ENCODE results near the gene CYTH1. TPM values are rescaled to one million over a fixed set of nuclear protein-coding genes. Genes with fewer than 3 reads are reported as not detected.

CYTH1 gene
- total RNA-seq, 1 experiment from 2014 or later: 29.6 TPM

DNA sequence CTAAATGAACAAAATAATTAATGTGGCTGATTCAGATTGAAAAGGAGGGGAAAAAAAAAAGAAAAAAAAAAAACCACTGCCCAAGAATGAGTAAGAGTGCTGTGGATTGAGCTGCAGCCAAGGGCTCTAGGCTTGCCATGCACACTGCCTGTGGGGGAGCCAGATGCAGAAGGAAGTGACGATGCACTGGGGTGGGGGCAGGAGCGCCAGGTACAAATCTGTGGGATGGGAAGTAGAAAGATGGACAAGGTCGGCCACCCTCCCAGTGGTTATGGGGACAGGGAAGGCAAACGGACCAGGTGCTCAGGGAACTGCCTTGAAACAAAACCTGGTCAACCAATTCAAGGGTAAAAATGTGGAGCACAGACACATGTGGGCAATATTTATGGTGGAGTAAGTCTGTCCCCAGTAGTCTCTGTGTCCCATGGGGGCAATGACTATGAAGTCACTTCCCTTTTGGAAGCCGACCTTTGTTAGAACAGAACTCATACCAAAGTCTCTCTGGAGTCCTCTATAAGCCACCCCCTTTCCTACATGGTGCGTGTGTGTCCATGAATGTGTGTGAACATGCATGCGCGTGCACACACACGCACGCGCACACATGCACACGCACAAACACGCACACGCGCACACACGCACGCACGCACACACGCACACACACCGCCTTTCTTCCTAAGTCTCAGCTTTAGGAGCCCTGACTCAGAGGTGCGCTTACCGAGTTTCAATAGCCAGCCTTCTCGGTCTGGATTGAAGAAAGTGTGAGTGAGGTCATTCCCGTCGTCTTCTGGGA, 84.3 kb downstream of the CYTH1 start:
- H3K4me1 ChIP-seq: no peaks in the 10 kb centered on the region
- H3K27me3 ChIP-seq (replicated peaks; ENCODE audit: control insufficient read depth, insufficient read depth, low read length): no peaks in the 10 kb centered on the region
- BruUV-seq (replicated peaks): no TSS peak
- intact Hi-C loops (cut with micrococcal nuclease; ENCODE audit: unreplicated experiment): no loop called here
- H3K36me3 ChIP-seq (ENCODE audit: control insufficient read depth, insufficient read depth, low read length): peaks cover 1% of the 10 kb centered on the region; the same call in 1 of the 2 replicates
- H3K4me3 ChIP-seq (ENCODE audit: low read depth, low read length): no peak overlapping the region
- no peaks in the 10 kb centered on the region for H3K9me3 ChIP-seq
- Mint-ChIP-seq H3K9me3 (ENCODE audit: unreplicated experiment) (no peaks in the 10 kb centered on the region), H3K36me3 (ENCODE audit: insufficient read depth, unreplicated experiment) (peaks cover 20% of the 10 kb centered on the region), H3K27ac (ENCODE audit: unreplicated experiment) (no peak overlapping the region), H3K4me3 (ENCODE audit: unreplicated experiment) (no peak overlapping the region), H3K27me3 (ENCODE audit: insufficient read depth, unreplicated experiment) (no peaks in the 10 kb centered on the region), H3K4me1 (ENCODE audit: low read depth, unreplicated experiment) (no peaks in the 10 kb centered on the region)
- TF ChIP-seq CTCF (IDR thresholded peaks at IDR 0.05; ENCODE audit: insufficient read depth in 1 of 2, low read depth in 1 of 2, low read length in 1 of 2, severe bottlenecking in 1 of 2, unreplicated experiment in 1 of 2): no peak
- no peak for DNase-seq
- CTCF ChIA-PET: interaction anchor here (0.5 kb wide), 1 partner anchor 110 kb away, joined by 3 read pairs; no protein-coding TSS in a partner anchor
- POLR2A ChIA-PET: interaction anchor here (0.5 kb wide), 1 partner anchor 740 kb away, joined by 6 read pairs; no protein-coding TSS in a partner anchor

GRCh38 chr17:78697122-78697521, 85.0 kb downstream of the CYTH1 start:
- Histone ChIP-seq H3K9me3 (no peaks in the 10 kb centered on the region), H3K4me3 (ENCODE audit: low read depth, low read length) (no peak overlapping the region), H3K27me3 (replicated peaks; ENCODE audit: control insufficient read depth, insufficient read depth, low read length) (no peaks in the 10 kb centered on the region), H3K36me3 (ENCODE audit: control insufficient read depth, insufficient read depth, low read length) (peaks cover 1% of the 10 kb centered on the region; the same call in 1 of the 2 replicates), H3K4me1 (no peaks in the 10 kb centered on the region)
- Mint-ChIP-seq H3K4me1 (ENCODE audit: low read depth, unreplicated experiment) (no peaks in the 10 kb centered on the region), H3K27ac (ENCODE audit: unreplicated experiment) (no peak overlapping the region), H3K27me3 (ENCODE audit: insufficient read depth, unreplicated experiment) (no peaks in the 10 kb centered on the region), H3K4me3 (ENCODE audit: unreplicated experiment) (no peak overlapping the region), H3K9me3 (ENCODE audit: unreplicated experiment) (no peaks in the 10 kb centered on the region), H3K36me3 (ENCODE audit: insufficient read depth, unreplicated experiment) (peaks cover 15% of the 10 kb centered on the region)
- no peak for TF ChIP-seq CTCF (IDR thresholded peaks at IDR 0.05; ENCODE audit: insufficient read depth in 1 of 2, low read depth in 1 of 2, low read length in 1 of 2, severe bottlenecking in 1 of 2, unreplicated experiment in 1 of 2)
- ChIA-PET POLR2A (no interaction called here), CTCF (interaction anchor here (0.6 kb wide), 1 partner anchor 103 kb away, joined by 3 read pairs; no protein-coding TSS in a partner anchor)
- intact Hi-C loops (cut with micrococcal nuclease; ENCODE audit: unreplicated experiment): no loop called here
- DNase-seq: no peak
- BruUV-seq (replicated peaks): TSS peak; percentile 26

DNA sequence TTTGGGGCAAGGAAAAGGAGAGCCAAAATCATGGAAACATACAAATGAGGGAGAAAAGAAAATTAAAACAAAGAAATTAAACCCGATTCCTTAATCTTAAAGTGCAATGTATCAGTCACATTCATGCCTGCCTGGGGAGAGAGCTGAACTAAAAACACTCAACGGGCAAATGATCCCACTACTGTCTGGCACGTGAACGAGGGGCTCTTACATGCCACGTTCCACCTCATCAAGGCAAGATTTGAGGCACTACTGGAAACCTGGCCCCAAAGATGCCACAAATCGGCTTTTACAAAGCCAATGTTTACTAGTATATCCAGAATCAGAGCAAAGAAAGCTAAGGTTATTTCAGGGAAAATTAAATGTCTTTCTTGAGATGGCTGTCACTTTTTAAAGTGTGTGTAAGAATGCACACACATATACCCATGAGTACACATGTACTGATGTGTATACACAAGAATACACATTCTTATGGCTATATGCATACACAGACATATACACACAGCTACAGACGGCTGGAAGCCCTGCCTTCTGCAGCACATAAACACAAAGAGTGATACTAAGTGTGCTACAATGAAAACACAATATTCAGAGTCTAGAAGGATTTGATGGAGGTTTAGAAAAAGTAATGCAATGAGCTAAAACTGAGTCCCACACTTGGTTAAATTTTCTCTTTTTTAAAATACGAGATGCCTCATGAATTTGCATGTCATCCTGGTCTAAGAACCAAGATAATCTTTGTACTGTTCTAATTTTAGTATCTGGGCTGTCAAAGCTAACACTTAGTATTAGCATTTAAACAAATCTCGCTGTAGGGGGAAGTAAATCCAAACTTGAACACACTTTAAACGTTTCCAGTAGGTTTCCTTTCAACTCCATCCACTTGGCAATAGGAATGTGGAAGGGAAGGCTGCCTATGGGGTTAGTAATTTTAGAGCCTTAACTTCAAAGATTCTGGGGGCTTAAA, 85.8 kb downstream of the CYTH1 start:
- no peaks in the 10 kb centered on the region for H3K27me3 ChIP-seq (replicated peaks; ENCODE audit: control insufficient read depth, insufficient read depth, low read length)
- DNase-seq: no peak
- CTCF ChIA-PET: interaction anchor here (0.6 kb wide), 1 partner anchor 103 kb away, joined by 3 read pairs; no protein-coding TSS in a partner anchor
- no peak overlapping the region for H3K4me3 Mint-ChIP-seq (ENCODE audit: unreplicated experiment)
- H3K9me3 ChIP-seq: no peaks in the 10 kb centered on the region
- intact Hi-C loops (cut with micrococcal nuclease; ENCODE audit: unreplicated experiment): no loop called here
- H3K36me3 ChIP-seq (ENCODE audit: control insufficient read depth, insufficient read depth, low read length): peaks cover 1% of the 10 kb centered on the region; the same call in 1 of the 2 replicates
- H3K4me1 ChIP-seq: no peaks in the 10 kb centered on the region
- H3K4me3 ChIP-seq (ENCODE audit: low read depth, low read length): no peak overlapping the region
- no TSS peak for BruUV-seq (replicated peaks)
- TF ChIP-seq CTCF (IDR thresholded peaks at IDR 0.05; ENCODE audit: insufficient read depth in 1 of 2, low read depth in 1 of 2, low read length in 1 of 2, severe bottlenecking in 1 of 2, unreplicated experiment in 1 of 2): no peak
- POLR2A ChIA-PET: no interaction called here
- H3K27me3 Mint-ChIP-seq (ENCODE audit: insufficient read depth, unreplicated experiment): no peaks in the 10 kb centered on the region
- no peak overlapping the region for H3K27ac Mint-ChIP-seq (ENCODE audit: unreplicated experiment)
- H3K9me3 Mint-ChIP-seq (ENCODE audit: unreplicated experiment): no peaks in the 10 kb centered on the region
- H3K4me1 Mint-ChIP-seq (ENCODE audit: low read depth, unreplicated experiment): no peaks in the 10 kb centered on the region
- H3K36me3 Mint-ChIP-seq (ENCODE audit: insufficient read depth, unreplicated experiment): peaks cover 7% of the 10 kb centered on the region
